Measurements from ENCODE around the gene LINC01488. TPM values are rescaled to one million over a fixed set of nuclear protein-coding genes. Genes with fewer than 3 reads are reported as not detected.

LINC01488 gene
- total RNA-seq, 2 experiments from 2014 or later = not detected

DNA sequence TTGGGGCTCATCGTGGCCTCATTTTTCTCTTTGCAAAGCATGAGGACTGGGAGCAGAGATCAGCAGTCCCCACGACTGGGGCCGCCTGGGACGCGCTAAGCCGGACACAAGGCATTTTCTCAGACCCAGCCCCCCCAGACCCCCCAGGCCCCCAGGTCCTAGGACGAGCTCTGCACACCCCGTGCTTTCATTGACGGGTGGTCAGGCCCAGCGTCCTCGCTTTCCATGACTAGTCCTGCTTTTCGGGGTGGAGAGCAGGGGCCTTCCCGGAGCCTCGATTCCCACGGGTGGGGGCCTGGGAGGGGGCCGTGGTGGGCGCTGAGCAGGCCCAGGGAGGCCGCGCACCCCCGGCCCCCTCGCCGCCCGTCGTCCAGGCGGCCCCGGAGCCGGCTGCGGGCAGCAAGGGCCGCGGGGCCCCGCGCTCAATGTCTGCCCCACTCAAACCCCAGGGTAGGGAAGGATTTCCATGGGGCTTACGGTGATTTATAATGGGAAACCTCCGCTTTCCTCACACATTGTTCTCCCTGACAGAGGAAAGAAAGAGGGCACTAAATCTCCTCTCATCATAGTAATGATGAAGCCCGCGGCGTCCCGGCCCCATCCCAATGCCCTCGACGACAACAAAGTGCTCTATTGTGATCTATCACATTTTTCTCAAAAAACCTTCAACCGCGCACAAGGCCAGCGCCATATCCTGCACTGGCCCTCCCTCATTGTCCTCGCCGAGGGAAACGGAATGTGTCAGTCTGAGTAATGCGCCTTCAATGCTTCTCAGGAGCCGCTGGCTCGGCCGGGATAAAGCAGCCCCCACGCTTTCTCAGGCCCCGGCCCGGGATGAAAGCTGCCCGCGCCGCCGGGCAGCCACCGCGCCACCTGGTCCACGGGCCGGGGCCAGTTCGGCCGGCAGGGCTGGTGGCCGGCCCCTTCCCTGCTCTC lies 10.4 kb upstream of the LINC01488 start:
- no peak overlapping the region for H3K4me3 Mint-ChIP-seq
- peaks cover 6% of the 10 kb centered on the region for H3K27me3 Mint-ChIP-seq
- H3K9me3 Mint-ChIP-seq = peaks cover 4% of the 10 kb centered on the region
- H3K36me3 Mint-ChIP-seq (ENCODE audit: low read depth) = no peaks in the 10 kb centered on the region
- DNase-seq = no peak
- ChIA-PET POLR2A (no interaction called here), CTCF (no interaction called here)
- no peak overlapping the region for H3K27ac Mint-ChIP-seq
- H3K4me1 Mint-ChIP-seq = no peaks in the 10 kb centered on the region

DNA sequence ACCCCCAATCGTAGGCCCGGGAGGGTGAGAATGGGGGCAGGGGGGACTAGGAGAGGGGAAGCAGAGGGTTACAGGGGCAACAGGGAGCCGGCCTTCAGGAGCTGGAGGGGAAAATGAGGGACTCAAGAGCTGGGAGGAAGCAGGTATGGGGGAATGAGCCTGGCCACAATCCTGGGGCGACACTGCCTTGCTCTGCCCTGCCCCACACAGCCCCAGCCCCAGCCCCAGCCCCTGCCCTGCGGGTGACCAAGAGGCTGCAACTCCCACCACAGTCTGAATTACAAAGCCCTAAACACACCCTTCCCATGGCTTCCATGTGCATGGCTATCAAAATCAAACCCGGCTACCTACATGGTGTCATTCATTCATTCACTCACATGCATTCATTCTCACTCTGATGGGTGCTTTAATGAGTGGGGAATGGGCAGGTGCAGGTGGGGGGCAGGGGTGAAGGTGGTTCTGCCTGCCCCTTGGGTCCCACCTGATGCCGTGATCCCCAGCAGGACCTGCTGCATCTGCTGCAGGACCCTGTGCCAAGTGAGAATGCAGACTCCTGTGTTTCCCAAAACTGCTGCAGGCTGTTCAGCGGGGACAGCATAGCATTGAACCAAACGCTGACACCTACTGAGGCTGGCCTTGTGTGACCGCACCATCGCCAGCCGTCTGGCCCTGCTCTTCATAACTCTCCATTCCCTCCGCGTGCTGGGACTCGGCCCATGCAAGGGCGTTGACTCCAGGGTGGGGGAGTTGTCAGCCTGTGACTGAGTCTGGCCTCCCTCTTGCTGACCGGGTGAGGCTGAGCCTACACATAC lies 9.5 kb upstream of the LINC01488 start:
- no peak for DNase-seq
- no peaks in the 10 kb centered on the region for H3K4me1 Mint-ChIP-seq
- no peaks in the 10 kb centered on the region for H3K36me3 Mint-ChIP-seq (ENCODE audit: low read depth)
- H3K27ac Mint-ChIP-seq = no peak overlapping the region
- no peak overlapping the region for H3K4me3 Mint-ChIP-seq
- H3K27me3 Mint-ChIP-seq = peaks cover 6% of the 10 kb centered on the region
- ChIA-PET CTCF (no interaction called here), POLR2A (no interaction called here)
- H3K9me3 Mint-ChIP-seq = peaks cover 4% of the 10 kb centered on the region

DNA sequence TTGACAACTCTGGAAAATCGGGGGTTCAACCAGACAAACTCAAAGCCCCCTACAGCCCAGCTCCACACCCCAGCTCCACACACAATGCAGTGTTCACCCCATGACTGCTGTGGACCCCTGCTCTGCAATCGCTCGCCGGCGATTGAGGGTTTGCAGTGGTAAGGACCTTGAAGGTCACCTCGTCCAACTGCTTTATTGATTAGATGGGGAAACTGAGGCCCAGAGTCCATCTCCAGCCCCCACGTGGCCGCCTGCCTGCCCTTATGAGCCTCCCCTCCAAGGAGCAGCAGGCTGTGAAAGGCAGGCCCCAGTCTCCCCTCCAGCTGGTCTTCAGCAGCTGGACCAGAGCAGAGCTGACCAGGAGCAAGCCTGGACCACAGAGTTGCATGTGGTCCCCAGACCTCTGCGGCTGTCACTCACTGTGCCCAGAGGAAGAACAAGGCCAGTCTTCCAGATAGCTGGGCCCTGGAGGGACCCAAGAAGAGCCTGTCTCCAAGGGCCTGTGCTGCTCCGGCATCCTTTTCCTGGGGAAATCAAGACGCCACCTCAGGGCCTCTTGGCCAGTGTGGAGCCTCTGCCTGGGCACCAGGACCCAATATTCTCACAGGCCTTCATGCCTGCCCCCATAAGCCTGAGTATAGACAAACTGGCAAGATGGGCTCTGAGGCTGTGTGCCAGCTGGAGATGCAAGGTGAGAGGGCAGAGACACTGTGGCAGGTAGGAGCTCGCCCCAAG lies 8.8 kb upstream of the LINC01488 start:
- Mint-ChIP-seq H3K36me3 (ENCODE audit: low read depth) (no peaks in the 10 kb centered on the region), H3K9me3 (peaks cover 4% of the 10 kb centered on the region), H3K27me3 (peaks cover 6% of the 10 kb centered on the region), H3K4me3 (no peak overlapping the region), H3K4me1 (no peaks in the 10 kb centered on the region), H3K27ac (no peak overlapping the region)
- DNase-seq = no peak
- ChIA-PET CTCF (no interaction called here), POLR2A (no interaction called here)

DNA sequence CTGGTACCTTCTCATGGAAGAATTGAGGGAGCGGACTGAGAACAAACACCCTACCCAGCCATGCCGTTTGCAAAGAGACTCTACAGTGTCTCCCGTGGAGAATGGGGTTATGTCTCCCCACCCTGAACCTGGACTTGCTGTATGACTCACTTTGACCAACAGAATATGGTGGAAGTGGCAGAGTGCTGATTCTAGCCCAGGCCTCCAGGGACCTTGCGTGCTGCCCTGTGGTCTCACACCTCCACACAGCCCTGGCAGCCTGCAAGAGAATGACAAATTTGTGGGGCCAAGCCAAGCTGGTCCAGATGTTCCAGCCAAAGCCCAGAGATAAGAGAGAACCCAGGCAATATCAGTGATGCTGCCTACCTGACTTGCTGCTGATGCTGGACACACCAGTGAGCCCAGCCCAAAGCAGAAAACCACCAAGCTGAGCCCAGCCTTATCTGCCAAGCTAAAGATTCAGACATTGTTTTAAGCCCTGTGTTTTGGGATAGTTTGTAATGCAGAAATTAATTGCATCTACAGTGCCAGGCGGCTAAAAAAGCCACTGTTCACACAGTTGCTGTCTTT lies 8.1 kb upstream of the LINC01488 start:
- H3K27ac Mint-ChIP-seq = no peak overlapping the region
- no peaks in the 10 kb centered on the region for H3K36me3 Mint-ChIP-seq (ENCODE audit: low read depth)
- POLR2A ChIA-PET = no interaction called here
- peaks cover 4% of the 10 kb centered on the region for H3K9me3 Mint-ChIP-seq
- CTCF ChIA-PET = no interaction called here
- H3K4me1 Mint-ChIP-seq = no peaks in the 10 kb centered on the region
- no peak for DNase-seq
- no peak overlapping the region for H3K4me3 Mint-ChIP-seq
- H3K27me3 Mint-ChIP-seq = peaks cover 6% of the 10 kb centered on the region

DNA sequence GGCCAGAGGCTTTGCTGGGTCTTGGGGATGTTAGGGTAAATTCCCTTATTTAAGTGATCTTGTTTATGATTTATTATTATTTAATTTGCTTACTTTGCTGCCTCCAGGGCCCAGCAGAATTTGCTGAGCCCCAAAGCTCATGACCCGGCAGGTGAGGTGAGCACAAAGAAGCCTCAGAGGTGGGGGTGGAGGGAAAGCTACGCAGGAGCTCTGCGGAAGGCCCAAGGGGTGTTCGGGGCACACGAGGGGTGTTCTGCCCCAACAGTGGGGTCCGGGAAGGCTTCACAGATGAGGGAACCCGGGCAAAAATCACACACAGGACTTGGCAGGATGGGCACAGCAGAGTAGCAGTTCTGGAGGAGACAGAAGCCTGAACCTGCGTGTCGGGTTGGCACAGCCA lies 6.7 kb upstream of the LINC01488 start:
- CTCF ChIA-PET = no interaction called here
- H3K27me3 Mint-ChIP-seq = peaks cover 4% of the 10 kb centered on the region
- no peaks in the 10 kb centered on the region for H3K4me1 Mint-ChIP-seq
- peaks cover 4% of the 10 kb centered on the region for H3K9me3 Mint-ChIP-seq
- no peak overlapping the region for H3K27ac Mint-ChIP-seq
- DNase-seq = no peak
- POLR2A ChIA-PET = no interaction called here
- no peaks in the 10 kb centered on the region for H3K36me3 Mint-ChIP-seq (ENCODE audit: low read depth)
- H3K4me3 Mint-ChIP-seq = no peak overlapping the region

DNA sequence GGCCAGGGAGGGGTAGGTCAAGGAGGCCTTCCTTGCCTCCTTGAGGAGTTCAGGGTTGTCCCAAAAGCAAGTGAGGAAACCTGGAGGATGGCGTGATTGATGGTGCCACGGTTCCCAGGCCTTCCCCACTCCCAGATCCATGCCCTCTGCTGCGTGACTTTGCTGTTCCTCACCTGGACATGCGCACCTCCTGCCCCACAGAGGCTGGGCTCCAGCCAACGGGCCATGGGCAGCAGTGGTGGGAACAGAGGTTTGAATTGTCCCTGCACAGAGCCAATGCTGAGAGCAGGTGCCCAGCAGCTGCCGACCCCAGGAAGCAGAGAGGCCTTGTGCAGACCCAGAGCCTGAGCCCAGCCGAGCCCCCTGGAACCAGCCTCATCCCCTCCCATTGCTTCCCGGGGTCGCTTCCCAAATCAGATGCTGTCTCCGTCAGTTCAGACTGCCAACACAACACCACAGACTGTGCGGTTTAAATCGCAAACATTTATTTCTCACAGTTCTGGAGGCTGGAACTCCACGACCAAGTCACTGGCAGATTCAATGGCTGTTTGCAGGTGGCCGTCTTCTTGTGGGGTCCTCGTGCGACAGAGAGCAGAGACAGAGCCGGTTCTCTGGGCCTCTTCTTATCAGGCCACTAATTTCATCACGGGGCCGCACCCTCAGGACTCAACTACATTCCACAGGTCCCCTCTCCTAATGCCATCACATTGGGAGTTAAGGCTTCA lies 6.2 kb upstream of the LINC01488 start:
- Mint-ChIP-seq H3K4me3 (no peak overlapping the region), H3K9me3 (peaks cover 4% of the 10 kb centered on the region), H3K36me3 (ENCODE audit: low read depth) (no peaks in the 10 kb centered on the region), H3K4me1 (no peaks in the 10 kb centered on the region), H3K27ac (no peak overlapping the region), H3K27me3 (peaks cover 2% of the 10 kb centered on the region)
- no peak for DNase-seq
- CTCF ChIA-PET = no interaction called here
- POLR2A ChIA-PET = no interaction called here

DNA sequence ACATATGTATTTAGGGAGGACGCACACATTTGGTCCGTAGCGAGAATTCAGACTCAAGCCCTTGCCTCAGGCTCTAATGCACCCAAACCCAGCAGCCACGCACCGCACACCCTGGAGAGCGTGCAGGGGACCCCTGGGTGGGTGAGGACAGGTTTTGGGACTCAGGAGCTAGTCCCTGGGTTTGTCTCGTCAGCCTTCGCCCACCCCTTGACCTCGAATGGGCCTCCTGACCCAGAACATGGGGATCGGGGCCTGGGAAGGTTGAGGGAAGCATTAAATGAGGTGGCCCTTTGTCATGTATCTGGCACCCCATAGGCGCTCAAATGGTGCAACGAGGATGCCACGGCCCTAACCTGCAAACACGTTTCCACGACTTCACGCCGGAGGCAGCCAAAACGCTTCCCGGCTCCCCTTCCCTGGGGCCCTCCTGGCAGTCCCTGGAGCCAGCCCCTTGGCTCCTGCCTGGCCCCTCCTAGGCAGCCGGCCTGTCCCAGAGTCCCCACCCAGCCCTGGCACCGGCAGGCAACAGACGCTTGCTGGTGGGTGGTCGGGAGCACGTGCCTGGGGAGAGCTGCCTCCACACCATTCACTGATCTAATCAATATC lies 5.5 kb upstream of the LINC01488 start:
- no peaks in the 10 kb centered on the region for H3K36me3 Mint-ChIP-seq (ENCODE audit: low read depth)
- CTCF ChIA-PET = no interaction called here
- POLR2A ChIA-PET = no interaction called here

DNA sequence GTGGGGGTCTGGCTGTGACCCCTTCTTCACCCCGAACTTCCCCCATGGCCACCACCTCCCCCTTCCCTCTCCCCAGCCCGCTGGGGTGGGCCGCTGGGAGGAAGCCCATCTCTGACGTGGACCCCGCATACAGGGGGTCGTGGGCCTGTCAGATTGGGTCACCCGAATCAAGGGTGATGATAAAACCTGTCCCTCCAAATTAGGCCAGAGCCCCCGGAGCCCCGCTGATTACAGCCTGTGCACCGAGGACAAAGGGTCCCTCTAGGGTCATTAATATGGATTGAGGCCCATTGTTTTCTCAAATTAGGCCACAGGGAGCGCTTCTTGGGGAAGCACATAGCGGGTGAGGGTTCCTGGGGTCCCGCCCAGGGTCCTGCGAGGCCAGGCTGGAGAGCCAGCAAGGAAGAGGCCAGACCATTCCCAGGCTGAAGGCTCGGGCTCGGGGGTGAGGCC lies 4.9 kb upstream of the LINC01488 start:
- Mint-ChIP-seq H3K27ac (no peak overlapping the region), H3K36me3 (ENCODE audit: low read depth) (no peaks in the 10 kb centered on the region)

More for the DNA sequence above, 5.5 kb upstream of the LINC01488 start:
- Mint-ChIP-seq H3K27ac (no peak overlapping the region), H3K4me3 (no peak overlapping the region), H3K27me3 (peaks cover 2% of the 10 kb centered on the region), H3K9me3 (peaks cover 4% of the 10 kb centered on the region), H3K4me1 (no peaks in the 10 kb centered on the region)
- no peak for DNase-seq

DNA sequence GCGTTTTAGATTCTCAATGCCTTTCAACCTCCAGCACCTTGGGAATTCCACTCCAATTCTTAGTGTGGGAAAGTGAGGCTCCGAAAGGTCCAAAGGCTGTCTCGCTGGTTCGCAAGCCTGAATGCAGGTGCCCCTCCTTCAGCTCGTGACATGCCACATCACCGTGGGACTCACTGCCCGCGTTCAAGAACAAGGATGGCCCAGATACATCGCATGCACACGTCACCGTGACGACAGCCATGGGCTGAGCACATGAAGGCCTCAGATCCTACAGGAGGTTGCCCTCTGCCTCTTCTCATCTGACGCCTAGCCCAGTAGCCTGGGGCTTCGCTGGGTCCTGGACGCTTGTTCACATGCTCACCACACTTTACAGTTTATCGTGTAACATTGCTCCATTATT lies 4.4 kb upstream of the LINC01488 start:
- H3K4me1 Mint-ChIP-seq = no peaks in the 10 kb centered on the region
- CTCF ChIA-PET = no interaction called here
- no peaks in the 10 kb centered on the region for H3K27me3 Mint-ChIP-seq
- DNase-seq = no peak
- H3K4me3 Mint-ChIP-seq = no peak overlapping the region
- H3K36me3 Mint-ChIP-seq (ENCODE audit: low read depth) = no peaks in the 10 kb centered on the region
- H3K9me3 Mint-ChIP-seq = peaks cover 4% of the 10 kb centered on the region
- no peak overlapping the region for H3K27ac Mint-ChIP-seq
- POLR2A ChIA-PET = no interaction called here

More for the DNA sequence above, 4.9 kb upstream of the LINC01488 start:
- no peaks in the 10 kb centered on the region for H3K4me1 Mint-ChIP-seq
- peaks cover 2% of the 10 kb centered on the region for H3K27me3 Mint-ChIP-seq
- DNase-seq = no peak
- peaks cover 4% of the 10 kb centered on the region for H3K9me3 Mint-ChIP-seq
- no peak overlapping the region for H3K4me3 Mint-ChIP-seq
- POLR2A ChIA-PET = no interaction called here
- CTCF ChIA-PET = no interaction called here

DNA sequence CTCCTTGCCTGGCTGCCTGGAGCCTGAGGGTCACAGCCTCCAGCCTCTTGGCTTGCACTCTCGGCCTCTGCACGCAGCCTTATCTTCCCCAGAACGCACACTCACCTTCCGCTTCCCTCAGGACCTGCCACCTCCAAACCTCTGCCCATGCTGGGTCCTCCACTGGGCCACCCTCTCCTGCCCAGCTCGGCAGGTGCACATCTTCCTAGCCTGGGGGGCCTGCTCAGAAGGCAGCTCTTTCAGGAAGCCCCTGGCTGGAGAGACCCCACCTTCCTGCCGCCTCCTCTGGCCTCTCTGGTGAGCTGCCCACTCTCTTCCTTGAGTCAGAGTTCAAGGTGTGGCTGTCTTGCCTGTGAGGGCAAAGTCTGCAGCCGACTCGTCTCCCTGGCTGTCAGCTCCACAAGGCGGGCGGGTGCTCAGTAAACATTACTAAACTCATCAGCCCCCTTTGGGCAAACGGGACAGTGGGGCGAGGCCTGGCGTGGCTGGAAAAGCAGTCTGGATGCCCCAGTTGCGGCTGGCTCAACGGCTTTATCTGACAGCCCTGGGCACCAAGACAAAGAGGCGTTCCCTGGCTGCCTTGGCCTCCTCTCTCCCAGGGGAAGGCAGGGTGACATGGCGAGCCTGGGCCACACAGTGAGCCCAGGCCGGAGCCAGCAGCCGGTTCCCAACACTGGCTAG lies 1.7 kb upstream of the LINC01488 start:
- Mint-ChIP-seq H3K27ac (no peak overlapping the region), H3K9me3 (no peaks in the 10 kb centered on the region), H3K4me1 (no peaks in the 10 kb centered on the region), H3K36me3 (ENCODE audit: low read depth) (no peaks in the 10 kb centered on the region), H3K4me3 (no peak overlapping the region), H3K27me3 (no peaks in the 10 kb centered on the region)
- no peak for DNase-seq
- ChIA-PET CTCF (interaction anchor here (0.6 kb wide), 2 partner anchors 10 to 616 kb away, joined by 3 read pairs; no protein-coding TSS in a partner anchor), POLR2A (no interaction called here)

DNA sequence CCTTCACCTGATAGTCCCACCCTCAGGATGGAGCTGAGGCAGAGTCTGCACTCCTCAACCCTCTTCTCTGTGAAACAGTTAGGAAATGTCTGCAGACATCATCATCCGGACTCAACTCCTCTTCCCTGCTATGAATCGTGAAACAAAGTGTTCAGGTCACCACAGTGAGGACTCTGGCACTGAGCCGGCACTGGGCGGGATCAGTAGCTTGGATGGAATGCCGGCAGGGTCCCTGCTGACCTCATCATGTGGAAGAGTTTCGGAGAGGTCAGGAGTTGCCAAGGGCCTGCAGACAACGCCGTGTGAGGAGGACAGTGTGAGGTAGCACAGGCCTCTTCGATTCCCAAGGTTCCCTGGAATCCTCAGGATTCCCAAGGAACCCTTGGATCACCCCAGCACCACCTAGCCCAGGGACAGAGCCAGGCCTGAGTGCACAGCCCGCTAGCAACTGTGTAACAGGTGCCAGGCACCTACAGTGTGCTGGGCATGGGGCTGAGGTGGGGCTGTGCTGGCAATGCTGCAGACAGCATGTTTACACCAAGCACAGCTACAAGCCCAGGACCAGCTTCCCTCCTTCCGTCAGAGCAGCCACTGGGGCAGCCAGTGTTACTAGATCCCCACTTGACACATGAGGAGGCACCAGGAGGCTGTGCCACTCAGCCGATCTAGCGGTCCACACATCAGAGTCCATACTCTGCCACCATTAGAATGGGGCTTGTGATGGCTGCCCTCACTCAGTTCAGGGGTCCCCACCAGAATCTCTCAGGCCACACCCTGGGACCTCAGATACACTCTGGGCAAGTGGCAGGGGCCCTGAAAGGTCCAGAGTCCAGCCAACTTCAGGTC lies 693 bp upstream of the LINC01488 start:
- CTCF ChIA-PET = interaction anchor here (0.6 kb wide), 1 partner anchor 11 kb away, joined by 3 read pairs; no protein-coding TSS in a partner anchor

More for the DNA sequence above, 693 bp upstream of the LINC01488 start:
- Mint-ChIP-seq H3K4me3 (no peak overlapping the region), H3K36me3 (ENCODE audit: low read depth) (no peaks in the 10 kb centered on the region), H3K9me3 (no peaks in the 10 kb centered on the region), H3K27me3 (no peaks in the 10 kb centered on the region), H3K4me1 (no peaks in the 10 kb centered on the region), H3K27ac (no peak overlapping the region)
- no peak for DNase-seq
- POLR2A ChIA-PET = no interaction called here

Data from activated CD4-positive, alpha-beta T cell treated with anti-CD3 and anti-CD28 coated beads, Interleukin-2, amount 10 ng/mL, durations not matched to agents 7 days and 5 days (primary cell).